A549 (cell line): ENCODE results near the gene DCUN1D2.

Experiments
- CHD2 ChIP-seq: fragments of 150-350 bp; IDR thresholded peaks from 2 replicates; pipeline ENCODE4 v1.6.1; 2014; ENCODE audit warnings: low read length; ENCODE audit not compliant: partially characterized antibody
- CTCF ChIP-seq: fragments of >200 bp; sonication (Bioruptor Twin); formaldehyde crosslinking; IDR thresholded peaks from 3 replicates; pipeline ENCODE4 v1.5.1; 2016
- NR3C1 ChIP-seq: fragments of >200 bp; sonication (Bioruptor Twin); formaldehyde crosslinking; IDR thresholded peaks from 3 replicates; pipeline ENCODE4 v1.6.1; 2017
- POLR2A ChIP-seq: IDR thresholded peaks from 2 replicates; pipeline ENCODE4 v1.6.1; 2012; ENCODE audit warnings: mild to moderate bottlenecking, low read length
- RNF2 ChIP-seq: fragments of 200-600 bp; sonication (generic); IDR thresholded peaks from 2 replicates; pipeline ENCODE4 v1.6.1; 2016; ENCODE audit warnings: low read depth, mild to moderate bottlenecking, antibody characterized with exemption, moderate library complexity, borderline replicate concordance

- TF ChIP-seq CTCF (no peak), POLR2A (no peak), CHD2 (no peak), RNF2 (no peak), NR3C1 (no peak)
Measured at GRCh38 chr13:113415825-113416224, 74.7 kb downstream of the DCUN1D2 start.
